K562 (cell line): ENCODE results near the gene DYRK1A.

Experiments used
- BCLAF1 ChIP-seq, 2 experiments: fragments of 450-650 bp in 1 of 2; IDR thresholded peaks; 2 replicates each; pipeline ENCODE4 v1.6.1; 2011 to 2017; ENCODE audit warnings: low read depth in 2 of 2, antibody characterized with exemption in 1 of 2, borderline replicate concordance in 1 of 2, low read length in 1 of 2, mild to moderate bottlenecking in 1 of 2, mixed read lengths in 1 of 2; ENCODE audit not compliant: control insufficient read depth in 1 of 2
- HDAC2 ChIP-seq: fragments of 450-650 bp; IDR thresholded peaks from 2 replicates; pipeline ENCODE4 v1.6.1; 2016; ENCODE audit warnings: mild to moderate bottlenecking
- MAFK ChIP-seq: IDR thresholded peaks from 2 replicates; pipeline ENCODE4 v1.6.1; 2011; ENCODE audit warnings: low read length, improper control_type of control experiment

GRCh38 chr21:37422382-37422781 lies 55.8 kb downstream of the DYRK1A start:
- no peak for TF ChIP-seq MAFK
- TF ChIP-seq BCLAF1 (IDR thresholded peaks at IDR 0.05; ENCODE audit: borderline replicate concordance in 1 of 2, control insufficient read depth in 1 of 2, low read depth in 2 of 2, low read length in 1 of 2), result no peak
- no peak for TF ChIP-seq HDAC2
